Activated effector memory CD4-positive, alpha-beta T cell treated with Interleukin-2 at 50 U/mL for 16 hours (primary cell): ENCODE measurements around the gene RBMS2.

Source experiments
- DNase-seq: peaks from one replicate; pipeline ENCODE4 v3.0.0-alpha.2; 2020

RBMS2 gene

GRCh38 chr12:56632701-56633467 is 111.3 kb downstream of the RBMS2 start:
- no peak for DNase-seq

GRCh38 chr12:56633468-56634241 is 112.0 kb downstream of the RBMS2 start:
- no peak for DNase-seq

- DNase-seq: no peak
Measured at GRCh38 chr12:56634242-56634836, 112.7 kb downstream of the RBMS2 start.

GRCh38 chr12:56634837-56635791 is 113.5 kb downstream of the RBMS2 start:
- DNase-seq: peak; percentile 55

GRCh38 chr12:56635806-56636674 is 114.4 kb downstream of the RBMS2 start:
- peak; percentile 79 for DNase-seq

- DNase-seq: peak; percentile 83
Measured at GRCh38 chr12:56636675-56637540, 115.3 kb downstream of the RBMS2 start.

GRCh38 chr12:56637621-56638020 is 116.0 kb downstream of the RBMS2 start:
- no peak for DNase-seq

- no peak for DNase-seq
Measured at GRCh38 chr12:56641219-56641618, 119.6 kb downstream of the RBMS2 start.

- no peak for DNase-seq
Measured at GRCh38 chr12:56644654-56645053, 123.0 kb downstream of the RBMS2 start.

GRCh38 chr12:56645201-56645716 is 123.6 kb downstream of the RBMS2 start:
- DNase-seq: no peak
